ENCODE measurements around the gene C1orf105.

DNA sequence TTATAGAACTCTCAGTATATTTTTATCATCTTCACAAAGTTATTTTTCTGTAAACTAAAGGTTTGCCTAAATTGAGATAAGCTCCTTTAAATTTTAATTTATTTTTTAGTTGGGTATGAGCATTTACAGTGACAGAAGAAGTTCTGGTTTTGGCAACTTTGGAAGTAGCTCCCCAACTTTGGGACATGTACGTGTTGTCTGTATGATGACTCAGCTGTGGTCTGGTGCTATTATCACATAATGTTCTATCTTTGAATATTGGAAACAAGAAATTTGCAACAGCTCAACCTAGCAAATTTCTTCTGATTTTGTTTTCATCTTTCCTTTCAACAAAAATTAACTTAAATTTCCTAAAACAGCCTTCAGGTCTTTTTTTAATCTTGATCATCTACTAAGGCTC, 46.6 kb upstream of the C1orf105 start:
- TF ChIP-seq, protein P1, sequence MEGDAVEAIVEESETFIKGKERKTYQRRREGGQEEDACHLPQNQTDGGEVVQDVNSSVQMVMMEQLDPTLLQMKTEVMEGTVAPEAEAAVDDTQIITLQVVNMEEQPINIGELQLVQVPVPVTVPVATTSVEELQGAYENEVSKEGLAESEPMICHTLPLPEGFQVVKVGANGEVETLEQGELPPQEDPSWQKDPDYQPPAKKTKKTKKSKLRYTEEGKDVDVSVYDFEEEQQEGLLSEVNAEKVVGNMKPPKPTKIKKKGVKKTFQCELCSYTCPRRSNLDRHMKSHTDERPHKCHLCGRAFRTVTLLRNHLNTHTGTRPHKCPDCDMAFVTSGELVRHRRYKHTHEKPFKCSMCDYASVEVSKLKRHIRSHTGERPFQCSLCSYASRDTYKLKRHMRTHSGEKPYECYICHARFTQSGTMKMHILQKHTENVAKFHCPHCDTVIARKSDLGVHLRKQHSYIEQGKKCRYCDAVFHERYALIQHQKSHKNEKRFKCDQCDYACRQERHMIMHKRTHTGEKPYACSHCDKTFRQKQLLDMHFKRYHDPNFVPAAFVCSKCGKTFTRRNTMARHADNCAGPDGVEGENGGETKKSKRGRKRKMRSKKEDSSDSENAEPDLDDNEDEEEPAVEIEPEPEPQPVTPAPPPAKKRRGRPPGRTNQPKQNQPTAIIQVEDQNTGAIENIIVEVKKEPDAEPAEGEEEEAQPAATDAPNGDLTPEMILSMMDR (IDR thresholded peaks at IDR 0.05): no peak
- no peak for TF ChIP-seq POLR2A (IDR thresholded peaks at IDR 0.05)
